HG03520 (cell line): ENCODE data around the gene SNX21.

Source experiments
- ATAC-seq: cut with Tn5 transposase; IDR thresholded peaks from one replicate; pipeline ENCODE4 v1.9.1; 2021; ENCODE audit warnings: mild to moderate bottlenecking, moderate library complexity; ENCODE audit not compliant: unreplicated experiment

Gene SNX21

GRCh38 chr20:45874576-45874975, 41.0 kb downstream of the SNX21 start:
- no peak for ATAC-seq

GRCh38 chr20:45878076-45878761, 44.6 kb downstream of the SNX21 start:
- ATAC-seq = no peak

- ATAC-seq = peak; percentile 97
These were observed 47.6 kb downstream of the SNX21 start, which contains the start of gene ZSWIM1 for GRCh38 chr20:45880988-45881788. TSS of gene ZSWIM1 (plus strand) at chr20:45881227. CDS start at chr20:45882593, 1,366 bp downstream.

GRCh38 chr20:45882469-45883099, 49.0 kb downstream of the SNX21 start:
- no peak for ATAC-seq

- ATAC-seq = no peak
These were observed 49.5 kb downstream of the SNX21 start for GRCh38 chr20:45883100-45883469.

GRCh38 chr20:45886590-45887345, 53.2 kb downstream of the SNX21 start:
- no peak for ATAC-seq

- no peak for ATAC-seq
These were observed 53.7 kb downstream of the SNX21 start, which contains the start of gene SPATA25 for GRCh38 chr20:45887346-45887715. TSS of gene SPATA25 (minus strand) at chr20:45887622. CDS start at chr20:45887590, 32 bp downstream.

- ATAC-seq = no peak
These were observed 55.1 kb downstream of the SNX21 start for GRCh38 chr20:45888681-45889080.

GRCh38 chr20:45890077-45890984, 56.7 kb downstream of the SNX21 start:
- ATAC-seq = peak; percentile 24

- ATAC-seq = peak; percentile 61
These were observed 57.7 kb downstream of the SNX21 start, which contains the start of the genes CTSA and NEURL2 for GRCh38 chr20:45890985-45891983. TSS of gene CTSA (plus strand) at chr20:45891335. CDS start at chr20:45891569, 234 bp downstream. TSS of gene NEURL2 (minus strand) at chr20:45891208. CDS start at chr20:45890991, 217 bp downstream.

GRCh38 chr20:45892049-45892825, 58.6 kb downstream of the SNX21 start:
- ATAC-seq = no peak
